ENCODE measurements around the gene RCAN1. TPM values are rescaled to one million over a fixed set of nuclear protein-coding genes. Genes with fewer than 3 reads are reported as not detected.

RCAN1 gene
- total and polyA plus RNA-seq, 2 of the 8 experiments (the other 6 are each of a cell fraction or from before 2014, with no cell fraction given) = 1.7 to 6.4 TPM

GRCh38 chr21:34517039-34517438 lies 97.9 kb downstream of the RCAN1 start (continued):
- TF ChIP-seq SP2 (IDR thresholded peaks at IDR 0.05; ENCODE audit: low read length) (no peak), ATF2 (IDR thresholded peaks at IDR 0.05; ENCODE audit: low read length) (no peak), EGR1 (IDR thresholded peaks at IDR 0.05; ENCODE audit: borderline replicate concordance, low read depth, low read length) (no peak), JUND (IDR thresholded peaks at IDR 0.05; ENCODE audit: low read length) (no peak), CHD7 (IDR thresholded peaks at IDR 0.05; ENCODE audit: insufficient replicate concordance, low read length) (no peak), SRF (IDR thresholded peaks at IDR 0.05; ENCODE audit: low read depth, low read length) (no peak)
